ENCODE data around the gene MRPS18A.

The MRPS18A gene

GRCh38 chr6:43630980-43631619, 56.5 kb downstream of the MRPS18A start:
- no peak for DNase-seq

- DNase-seq, result peak; percentile 97 to 98
Observed at GRCh38 chr6:43629505-43630300, 57.9 kb downstream of the MRPS18A start.

GRCh38 chr6:43629104-43629504, 58.5 kb downstream of the MRPS18A start, which contains the start of gene GTPBP2:
Gene GTPBP2 (minus strand): TSS chr6:43629264. CDS start chr6:43629162, 102 bp downstream.
- peak; percentile 97 to 98 for DNase-seq

- peak; percentile 53 to 73 for DNase-seq
Observed at GRCh38 chr6:43628393-43629103, 59.0 kb downstream of the MRPS18A start.

GRCh38 chr6:43627008-43627825, 60.4 kb downstream of the MRPS18A start:
- DNase-seq, result peak in 1 of 2 donors; percentile 63

- DNase-seq, result no peak
Observed at GRCh38 chr6:43625393-43625992, 62.1 kb downstream of the MRPS18A start.

GRCh38 chr6:43624786-43625288, 62.8 kb downstream of the MRPS18A start:
- no peak for DNase-seq

- no peak for DNase-seq
Observed at GRCh38 chr6:43623880-43624785, 63.5 kb downstream of the MRPS18A start.

GRCh38 chr6:43622541-43622940, 65.0 kb downstream of the MRPS18A start:
- no peak for DNase-seq

- no peak for DNase-seq
Observed at GRCh38 chr6:43621836-43622180, 65.8 kb downstream of the MRPS18A start.
